ENCODE results near the gene PHLDA3. TPM values are rescaled to one million over a fixed set of nuclear protein-coding genes. Genes with fewer than 3 reads are reported as not detected.

The PHLDA3 gene
- total and polyA plus RNA-seq, 4 donors: 0.36 to 2.2 (median 1.0) TPM

DNA sequence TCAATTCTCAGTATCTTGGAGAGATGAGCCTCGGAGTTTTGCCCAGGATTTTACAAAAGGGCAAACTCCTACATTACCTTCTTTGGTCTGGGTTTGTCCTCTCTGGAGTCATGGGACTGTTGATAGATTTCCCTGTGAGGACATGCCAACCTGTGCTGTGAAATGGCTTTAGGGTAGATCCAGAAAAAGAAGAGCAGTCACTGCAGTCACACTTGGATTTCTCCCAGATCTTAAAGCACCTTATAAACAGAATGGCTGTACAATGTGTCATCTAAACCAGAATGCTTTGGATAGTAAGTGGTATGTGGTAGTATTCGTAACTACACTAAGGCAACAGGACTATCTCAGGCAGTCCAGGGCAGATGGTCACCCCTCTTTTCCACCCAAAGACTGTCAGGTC lies 39.8 kb upstream of the PHLDA3 start:
- H3K9me3 ChIP-seq (ENCODE audit: control insufficient read depth in 4 of 4, low read length in 3 of 4): no peaks in the 10 kb centered on the region
- H3K27ac ChIP-seq (ENCODE audit: low read depth in 1 of 2, low read length in 2 of 2): no peak overlapping the region
- TF ChIP-seq GABPA (IDR thresholded peaks at IDR 0.05 in 1 of 2, conservative IDR thresholded peaks at IDR 0.05 in 1 of 2) (no peak), YY1 (IDR thresholded peaks at IDR 0.05) (no peak), NR2F2 (IDR thresholded peaks at IDR 0.05) (no peak), ATF3 (IDR thresholded peaks at IDR 0.05) (no peak), SP1 (IDR thresholded peaks at IDR 0.05) (no peak), FOXA2 (IDR thresholded peaks at IDR 0.05) (no peak), RAD21 (IDR thresholded peaks at IDR 0.05) (no peak), RXRA (IDR thresholded peaks at IDR 0.05) (no peak), JUND (IDR thresholded peaks at IDR 0.05) (no peak)
- TF ChIP-seq, protein P1, sequence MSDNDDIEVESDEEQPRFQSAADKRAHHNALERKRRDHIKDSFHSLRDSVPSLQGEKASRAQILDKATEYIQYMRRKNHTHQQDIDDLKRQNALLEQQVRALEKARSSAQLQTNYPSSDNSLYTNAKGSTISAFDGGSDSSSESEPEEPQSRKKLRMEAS (IDR thresholded peaks at IDR 0.05): no peak
- DNase-seq (ENCODE audit: low spot score): no peak
- no peaks in the 10 kb centered on the region for H3K36me3 ChIP-seq (ENCODE audit: control insufficient read depth in 4 of 4, insufficient read depth in 3 of 4, low read depth in 1 of 4, low read length in 3 of 4)
- H3K9ac ChIP-seq (ENCODE audit: low read depth in 1 of 2, low read length in 2 of 2): no peak overlapping the region
- no peaks in the 10 kb centered on the region for H3K27me3 ChIP-seq (ENCODE audit: control insufficient read depth in 4 of 4, insufficient read depth in 4 of 4, low read length in 3 of 4)
- peaks cover 20 to 57% (median 50%) of the 10 kb centered on the region in 4 donors for H3K4me1 ChIP-seq (ENCODE audit: control insufficient read depth in 4 of 4, insufficient read depth in 4 of 4, low read length in 3 of 4)
- WGBS: 90% methylated on average over 2 of the region's 2 CpGs
- no peak overlapping the region for H3K4me3 ChIP-seq (ENCODE audit: low read depth in 1 of 3, low read length in 3 of 3)

GRCh38 chr1:201507360-201507675 lies 38.3 kb upstream of the PHLDA3 start:
- Histone ChIP-seq H3K4me3 (ENCODE audit: low read depth in 1 of 3, low read length in 3 of 3) (peak overlapping the region; percentile 56 to 96 (median 87)), H3K9me3 (ENCODE audit: control insufficient read depth in 4 of 4, low read length in 3 of 4) (no peaks in the 10 kb centered on the region), H3K36me3 (ENCODE audit: control insufficient read depth in 4 of 4, insufficient read depth in 3 of 4, low read depth in 1 of 4, low read length in 3 of 4) (no peaks in the 10 kb centered on the region), H3K9ac (ENCODE audit: low read depth in 1 of 2, low read length in 2 of 2) (peak overlapping the region in 1 of 2 donors; percentile 45), H3K27me3 (ENCODE audit: control insufficient read depth in 4 of 4, insufficient read depth in 4 of 4, low read length in 3 of 4) (no peaks in the 10 kb centered on the region), H3K4me1 (ENCODE audit: control insufficient read depth in 4 of 4, insufficient read depth in 4 of 4, low read length in 3 of 4) (peaks cover 21 to 63% (median 56%) of the 10 kb centered on the region in 4 donors), H3K27ac (ENCODE audit: low read depth in 1 of 2, low read length in 2 of 2) (peak overlapping the region; percentile 93 to 97)
- WGBS: 13% methylated on average over 11 of the region's 11 CpGs
- TF ChIP-seq HNF4A (conservative IDR thresholded peaks at IDR 0.05) (no peak), NR2F2 (IDR thresholded peaks at IDR 0.05) (peak; percentile 39)
- DNase-seq (ENCODE audit: low spot score): no peak

DNA sequence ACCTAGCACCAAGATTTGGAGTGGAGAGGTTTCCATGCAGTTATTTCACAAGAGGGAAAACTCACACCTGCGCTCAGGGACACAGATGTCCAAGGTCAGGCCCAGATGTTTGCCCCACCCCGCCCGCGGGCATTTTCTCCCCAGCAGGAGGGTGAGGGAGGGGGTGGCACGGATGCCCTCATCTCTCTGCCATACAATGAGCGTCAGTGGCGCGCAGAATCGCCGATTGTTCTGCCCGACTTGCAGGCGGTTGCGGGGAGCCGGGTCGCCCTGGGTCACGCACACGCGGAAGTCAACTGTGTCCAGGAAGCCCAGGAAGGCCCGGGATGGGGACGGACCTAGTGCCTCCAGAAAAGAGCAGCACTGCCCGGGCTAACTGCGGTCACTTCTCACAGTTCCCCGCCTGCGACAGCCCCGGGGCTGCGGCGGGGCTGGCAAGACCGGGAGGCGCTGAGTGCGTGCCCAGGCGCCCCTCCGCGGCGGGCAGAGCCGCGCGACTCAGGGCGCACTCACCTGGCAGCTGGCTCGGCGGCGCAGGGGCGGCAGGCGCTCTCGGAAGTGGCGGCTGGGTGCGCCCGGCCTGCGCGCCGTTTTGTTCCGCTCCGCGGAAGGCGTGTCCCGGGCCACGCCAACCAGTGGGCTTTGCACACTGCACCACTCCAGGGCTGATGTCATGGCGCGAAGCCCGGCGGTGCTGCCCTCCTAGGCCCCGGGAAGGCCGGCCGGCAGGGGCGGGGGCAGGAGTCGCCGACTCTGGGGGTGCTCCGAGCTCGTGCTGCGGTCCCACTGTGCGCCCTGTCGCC lies 37.8 kb upstream of the PHLDA3 start, which contains the start of gene CSRP1:
Gene CSRP1 (minus strand): TSS at position 567 of the 803 bp plus-strand sequence. CDS start 10,820 bp downstream, outside the sequence.
- Histone ChIP-seq H3K4me3 (ENCODE audit: low read depth in 1 of 3, low read length in 3 of 3) (peak within 1 kb of the TSS; percentile 82 to 96 (median 87)), H3K9me3 (ENCODE audit: control insufficient read depth in 4 of 4, low read length in 3 of 4) (no peaks in the 10 kb centered on the region), H3K27me3 (ENCODE audit: control insufficient read depth in 4 of 4, insufficient read depth in 4 of 4, low read length in 3 of 4) (no peaks in the 10 kb centered on the region), H3K9ac (ENCODE audit: low read depth in 1 of 2, low read length in 2 of 2) (peak within 1 kb of the TSS; percentile 56 to 58), H3K27ac (ENCODE audit: low read depth in 1 of 2, low read length in 2 of 2) (peak within 1 kb of the TSS; percentile 93 to 97), H3K36me3 (ENCODE audit: control insufficient read depth in 4 of 4, insufficient read depth in 3 of 4, low read depth in 1 of 4, low read length in 3 of 4) (no peaks in the 10 kb centered on the region), H3K4me1 (ENCODE audit: control insufficient read depth in 4 of 4, insufficient read depth in 4 of 4, low read length in 3 of 4) (peaks cover 21 to 63% (median 56%) of the 10 kb centered on the region in 4 donors)
- WGBS: under 1% methylated on average over 71 of the region's 71 CpGs
- peak; percentile 80 for DNase-seq (ENCODE audit: low spot score)
- TF ChIP-seq ATF3 (IDR thresholded peaks at IDR 0.05): no peak
- peak; percentile 34 for TF ChIP-seq SP1 (IDR thresholded peaks at IDR 0.05)
- TF ChIP-seq HNF4A (conservative IDR thresholded peaks at IDR 0.05): peak; percentile 30 to 54
- peak; percentile 18 for TF ChIP-seq REST (IDR thresholded peaks at IDR 0.05)
- no peak for TF ChIP-seq RAD21 (IDR thresholded peaks at IDR 0.05)
- TF ChIP-seq NR2F2 (IDR thresholded peaks at IDR 0.05): no peak
- no peak for TF ChIP-seq TAF1 (conservative IDR thresholded peaks at IDR 0.05)
- TF ChIP-seq GABPA (IDR thresholded peaks at IDR 0.05 in 1 of 2, conservative IDR thresholded peaks at IDR 0.05 in 1 of 2): no peak
- peak; percentile 25 for TF ChIP-seq FOXA1 (IDR thresholded peaks at IDR 0.05)
- peak; percentile 28 to 56 for TF ChIP-seq RXRA (IDR thresholded peaks at IDR 0.05)
- TF ChIP-seq FOXA2 (IDR thresholded peaks at IDR 0.05): no peak
- TF ChIP-seq EGR1 (IDR thresholded peaks at IDR 0.05; ENCODE audit: low read depth in 2 of 2): no peak
- peak in 1 of 2 donors; percentile 24 for TF ChIP-seq JUND (IDR thresholded peaks at IDR 0.05)
- no peak for TF ChIP-seq HNF4G (IDR thresholded peaks at IDR 0.05)
- peak; percentile 73 for TF ChIP-seq YY1 (IDR thresholded peaks at IDR 0.05)
- TF ChIP-seq, protein P1 (IDR thresholded peaks at IDR 0.05): peak; percentile 45
- TF ChIP-seq, protein P2, sequence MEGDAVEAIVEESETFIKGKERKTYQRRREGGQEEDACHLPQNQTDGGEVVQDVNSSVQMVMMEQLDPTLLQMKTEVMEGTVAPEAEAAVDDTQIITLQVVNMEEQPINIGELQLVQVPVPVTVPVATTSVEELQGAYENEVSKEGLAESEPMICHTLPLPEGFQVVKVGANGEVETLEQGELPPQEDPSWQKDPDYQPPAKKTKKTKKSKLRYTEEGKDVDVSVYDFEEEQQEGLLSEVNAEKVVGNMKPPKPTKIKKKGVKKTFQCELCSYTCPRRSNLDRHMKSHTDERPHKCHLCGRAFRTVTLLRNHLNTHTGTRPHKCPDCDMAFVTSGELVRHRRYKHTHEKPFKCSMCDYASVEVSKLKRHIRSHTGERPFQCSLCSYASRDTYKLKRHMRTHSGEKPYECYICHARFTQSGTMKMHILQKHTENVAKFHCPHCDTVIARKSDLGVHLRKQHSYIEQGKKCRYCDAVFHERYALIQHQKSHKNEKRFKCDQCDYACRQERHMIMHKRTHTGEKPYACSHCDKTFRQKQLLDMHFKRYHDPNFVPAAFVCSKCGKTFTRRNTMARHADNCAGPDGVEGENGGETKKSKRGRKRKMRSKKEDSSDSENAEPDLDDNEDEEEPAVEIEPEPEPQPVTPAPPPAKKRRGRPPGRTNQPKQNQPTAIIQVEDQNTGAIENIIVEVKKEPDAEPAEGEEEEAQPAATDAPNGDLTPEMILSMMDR (IDR thresholded peaks at IDR 0.05; ENCODE audit: low read depth, low read length, missing input control): no peak
